NCI-H2171 treated with DMSO at 0.1 percent for 48 hours (cell line): ENCODE results near the gene PHF1.
"Not testable (repeated sequence)": the region's sequence is repeated elsewhere in the genome, so short reads cannot be mapped to it uniquely, and the experiment has no call there.

Source experiments
- DNase-seq: peaks from one replicate; lab custom pipeline; 2025; lab: John Stamatoyannopoulos, UW

The PHF1 gene

GRCh38 chr6:33410711-33411631 lies at the start of gene PHF1:
TSS of gene PHF1 (plus strand) at chr6:33411014. CDS start at chr6:33412264, 1,250 bp downstream.
- DNase-seq = peak; percentile 70

- not testable (repeated sequence) for DNase-seq
Observed at GRCh38 chr6:33363486-33363885, 47.3 kb upstream of the PHF1 start.

- peak; percentile 29 for DNase-seq
Observed at GRCh38 chr6:33364475-33365205, 46.2 kb upstream of the PHF1 start.

- DNase-seq = not testable (repeated sequence)
Observed at GRCh38 chr6:33365206-33365971, 45.4 kb upstream of the PHF1 start.

- DNase-seq = no peak
Observed at GRCh38 chr6:33367009-33367714, 43.7 kb upstream of the PHF1 start.

GRCh38 chr6:33367715-33368025 lies 43.1 kb upstream of the PHF1 start:
- not testable (repeated sequence) for DNase-seq

- DNase-seq = not testable (repeated sequence)
Observed at GRCh38 chr6:33371901-33372300, 38.9 kb upstream of the PHF1 start.

- peak; percentile 65 for DNase-seq
Observed at GRCh38 chr6:33372526-33373123, 38.2 kb upstream of the PHF1 start.

- DNase-seq = no peak
Observed at GRCh38 chr6:33373960-33374910, 36.6 kb upstream of the PHF1 start.

- DNase-seq = peak; percentile 21
Observed at GRCh38 chr6:33375143-33375671, 35.6 kb upstream of the PHF1 start.

GRCh38 chr6:33377171-33377570 lies 33.6 kb upstream of the PHF1 start:
- no peak for DNase-seq

- not testable (repeated sequence) for DNase-seq
Observed at GRCh38 chr6:33379184-33379583, 31.6 kb upstream of the PHF1 start.

- DNase-seq = no peak
Observed at GRCh38 chr6:33380272-33380981, 30.4 kb upstream of the PHF1 start.

GRCh38 chr6:33383427-33384185 lies 27.2 kb upstream of the PHF1 start:
- no peak for DNase-seq

GRCh38 chr6:33384581-33385020 lies 26.2 kb upstream of the PHF1 start:
- DNase-seq = peak; percentile 9

GRCh38 chr6:33390173-33390572 lies 20.6 kb upstream of the PHF1 start:
- no peak for DNase-seq

GRCh38 chr6:33390767-33391277 lies 20.0 kb upstream of the PHF1 start:
- DNase-seq = no peak

GRCh38 chr6:33391278-33391921 lies 19.4 kb upstream of the PHF1 start, which contains the start of gene KIFC1:
TSS of gene KIFC1 (plus strand) at chr6:33391823. CDS start at chr6:33391986, 163 bp downstream.
- peak; percentile 99 for DNase-seq
